Cardiac fibroblast (primary cell): ENCODE data around the gene CHTF18.

Source experiments
- DNase-seq, 2 donors: peaks; one replicate each; pipeline versions ENCODE4 v3.0.0 to v3.0.0-alpha.2; 2010; ENCODE audit warnings: low read depth in 2 of 2
- H3K4me3 ChIP-seq, 2 donors: replicated peaks in 1 of 2; 1 replicate in 1 of 2; 2 replicates in 1 of 2; pipeline ENCODE4 v1.5.1; 2011; ENCODE audit warnings: low read depth in 2 of 2, low read length in 2 of 2, mild to moderate bottlenecking in 2 of 2, moderate library complexity in 1 of 2
- TF ChIP-seq, protein P1 (sequence below): IDR thresholded peaks from one replicate; pipeline ENCODE4 v1.5.1; 2011; ENCODE audit warnings: low read depth, mild to moderate bottlenecking, low read length, inconsistent platforms

Gene CHTF18

DNA sequence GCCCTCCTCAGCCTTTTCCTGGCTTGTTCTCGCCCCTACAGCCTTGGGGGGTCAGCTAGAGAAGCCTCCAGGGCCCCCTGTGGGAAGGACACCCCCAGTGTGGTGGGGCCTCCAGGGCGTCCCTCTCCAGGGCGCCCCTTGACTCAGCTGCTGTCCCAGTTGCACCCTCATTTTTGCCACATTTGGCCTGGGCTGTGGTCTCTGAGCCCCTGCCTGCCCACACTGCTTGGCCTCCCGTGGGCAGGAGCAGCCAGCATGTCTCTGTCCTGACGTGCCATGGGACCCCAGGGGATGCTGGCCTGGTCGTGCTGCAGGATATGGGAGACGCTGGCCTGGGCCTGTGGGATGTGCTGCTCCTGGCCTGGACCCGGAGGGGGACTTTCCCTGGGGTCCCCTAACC lies 5.0 kb downstream of the CHTF18 start:
- TF ChIP-seq, protein P1, sequence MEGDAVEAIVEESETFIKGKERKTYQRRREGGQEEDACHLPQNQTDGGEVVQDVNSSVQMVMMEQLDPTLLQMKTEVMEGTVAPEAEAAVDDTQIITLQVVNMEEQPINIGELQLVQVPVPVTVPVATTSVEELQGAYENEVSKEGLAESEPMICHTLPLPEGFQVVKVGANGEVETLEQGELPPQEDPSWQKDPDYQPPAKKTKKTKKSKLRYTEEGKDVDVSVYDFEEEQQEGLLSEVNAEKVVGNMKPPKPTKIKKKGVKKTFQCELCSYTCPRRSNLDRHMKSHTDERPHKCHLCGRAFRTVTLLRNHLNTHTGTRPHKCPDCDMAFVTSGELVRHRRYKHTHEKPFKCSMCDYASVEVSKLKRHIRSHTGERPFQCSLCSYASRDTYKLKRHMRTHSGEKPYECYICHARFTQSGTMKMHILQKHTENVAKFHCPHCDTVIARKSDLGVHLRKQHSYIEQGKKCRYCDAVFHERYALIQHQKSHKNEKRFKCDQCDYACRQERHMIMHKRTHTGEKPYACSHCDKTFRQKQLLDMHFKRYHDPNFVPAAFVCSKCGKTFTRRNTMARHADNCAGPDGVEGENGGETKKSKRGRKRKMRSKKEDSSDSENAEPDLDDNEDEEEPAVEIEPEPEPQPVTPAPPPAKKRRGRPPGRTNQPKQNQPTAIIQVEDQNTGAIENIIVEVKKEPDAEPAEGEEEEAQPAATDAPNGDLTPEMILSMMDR, result no peak
- DNase-seq, result no peak
- no peak overlapping the region for H3K4me3 ChIP-seq

DNA sequence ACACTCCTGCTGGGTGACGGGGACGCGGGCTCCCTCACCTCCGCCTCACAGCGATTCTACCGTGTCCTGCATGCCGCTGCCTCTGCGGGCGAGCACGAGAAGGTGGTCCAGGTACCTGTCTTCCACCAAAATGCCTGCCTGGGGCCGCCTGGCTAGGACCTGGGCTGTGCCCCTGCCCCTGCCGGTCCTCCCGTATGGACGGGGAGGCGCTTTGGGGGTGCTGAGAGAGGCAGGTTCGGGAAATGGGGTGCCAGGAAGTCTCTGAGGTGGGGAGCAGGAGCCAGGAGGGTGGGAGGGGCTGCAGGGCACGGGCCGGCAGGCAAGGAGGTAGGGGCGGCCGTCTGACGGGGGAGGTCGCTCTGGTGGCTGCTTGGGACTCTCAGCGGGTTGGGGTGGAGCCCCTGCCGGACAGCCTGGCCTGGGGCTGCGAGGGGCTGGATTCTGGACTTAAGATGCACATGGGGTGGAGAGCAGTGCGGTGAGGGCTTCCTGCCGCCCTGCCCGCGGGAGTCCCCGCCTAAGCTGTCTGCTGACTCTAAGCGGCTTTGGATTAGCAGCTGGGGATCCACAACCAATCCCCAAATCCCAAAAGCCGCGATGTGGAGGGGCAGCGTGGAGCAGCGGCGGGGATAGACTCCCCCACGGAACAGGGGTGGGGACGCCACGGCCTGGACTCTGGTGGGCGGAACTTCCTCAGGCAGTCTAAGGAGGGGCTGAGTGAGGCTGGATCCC lies 5.8 kb downstream of the CHTF18 start:
- DNase-seq, result no peak
- TF ChIP-seq, protein P1, result no peak
- H3K4me3 ChIP-seq, result no peak overlapping the region

DNA sequence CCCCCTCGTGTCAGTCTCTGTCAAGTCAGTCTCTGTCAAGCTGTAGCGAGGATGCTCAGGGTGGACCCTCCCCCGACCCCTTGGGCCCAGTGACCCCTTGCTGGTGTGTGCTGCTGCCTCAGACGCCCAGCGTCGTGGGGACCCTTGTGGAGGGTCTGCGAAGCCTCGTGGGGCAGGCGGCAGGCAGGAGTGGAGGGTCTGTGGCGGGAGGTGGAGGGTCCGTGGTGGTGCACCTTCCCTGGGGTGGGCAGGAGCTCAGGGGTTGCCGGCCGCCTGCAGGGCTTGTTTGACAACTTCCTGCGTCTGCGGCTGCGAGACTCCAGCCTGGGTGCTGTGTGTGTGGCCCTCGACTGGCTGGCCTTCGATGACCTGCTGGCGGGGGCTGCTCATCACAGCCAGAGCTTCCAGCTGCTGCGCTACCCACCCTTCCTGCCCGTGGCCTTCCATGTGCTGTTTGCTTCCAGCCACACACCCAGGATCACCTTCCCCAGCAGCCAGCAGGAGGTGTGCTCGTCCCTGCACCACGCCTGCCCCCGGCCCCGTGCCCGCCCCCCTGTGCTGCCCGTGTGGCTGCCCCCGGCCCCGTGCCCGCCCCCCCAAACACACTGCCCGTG lies 6.5 kb downstream of the CHTF18 start:
- TF ChIP-seq, protein P1, result no peak
- no peak overlapping the region for H3K4me3 ChIP-seq
- DNase-seq, result no peak

DNA sequence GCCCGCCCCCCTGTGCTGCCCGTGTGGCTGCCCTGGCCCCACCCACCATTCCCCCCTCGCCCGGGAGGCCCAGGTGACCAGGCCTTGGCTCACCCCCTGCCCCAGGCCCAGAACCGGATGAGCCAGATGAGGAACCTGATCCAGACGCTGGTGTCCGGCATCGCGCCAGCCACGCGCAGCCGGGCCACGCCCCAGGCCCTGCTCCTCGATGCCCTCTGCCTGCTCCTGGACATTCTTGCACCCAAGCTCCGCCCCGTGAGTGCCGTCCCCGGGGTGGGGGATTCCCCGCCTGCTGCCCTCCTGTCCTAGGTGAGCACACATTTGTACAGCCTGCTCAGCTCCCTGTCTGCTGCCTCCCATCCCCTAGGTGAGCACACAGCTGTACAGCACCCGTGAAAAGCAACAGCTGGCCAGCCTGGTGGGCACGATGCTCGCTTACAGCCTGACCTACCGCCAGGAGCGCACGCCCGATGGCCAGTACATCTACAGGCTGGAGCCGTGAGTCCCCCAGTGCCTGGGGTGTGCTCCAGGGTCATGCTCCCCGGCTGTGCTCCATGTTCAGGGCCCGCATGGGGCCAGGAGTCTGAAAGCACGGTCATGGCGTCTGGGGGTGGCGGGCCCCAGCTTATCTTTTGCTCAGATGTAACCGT lies 7.3 kb downstream of the CHTF18 start:
- H3K4me3 ChIP-seq, result no peak overlapping the region
- DNase-seq, result no peak
- TF ChIP-seq, protein P1, result no peak

DNA sequence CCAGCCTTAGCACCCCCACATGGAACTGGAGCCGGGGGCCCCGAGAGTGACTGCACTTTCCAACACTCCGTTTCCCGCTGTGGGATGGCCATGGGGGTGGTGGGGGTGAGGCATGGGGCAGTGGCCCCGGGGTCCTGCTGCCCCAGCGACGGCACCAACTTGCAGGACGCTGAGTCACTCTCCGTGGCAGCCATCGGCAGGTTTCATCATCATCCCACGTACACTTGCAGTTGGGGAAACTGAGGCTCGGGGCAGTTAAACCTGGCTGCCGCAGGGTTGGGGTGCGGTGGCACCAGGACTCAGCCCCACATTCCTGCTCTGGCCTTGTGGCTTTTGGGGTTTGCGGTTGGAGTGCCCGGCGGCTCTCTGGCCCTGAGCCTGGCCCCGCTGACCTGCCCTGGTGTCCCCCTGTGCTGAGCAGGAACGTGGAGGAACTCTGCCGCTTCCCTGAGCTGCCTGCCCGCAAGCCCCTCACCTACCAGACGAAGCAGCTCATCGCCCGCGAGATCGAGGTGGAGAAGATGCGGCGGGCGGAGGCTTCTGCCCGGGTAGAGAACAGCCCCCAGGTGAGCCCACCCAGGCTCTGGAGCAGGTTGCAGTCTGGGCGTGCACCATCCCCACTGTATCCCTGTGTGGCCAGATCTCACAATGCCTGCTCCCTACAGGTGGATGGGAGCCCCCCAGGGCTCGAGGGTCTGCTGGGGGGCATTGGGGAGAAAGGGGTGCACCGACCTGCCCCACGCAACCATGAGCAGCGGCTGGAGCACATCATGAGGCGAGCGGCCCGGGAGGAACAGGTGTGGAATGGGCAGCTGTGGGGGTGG lies 8.1 kb downstream of the CHTF18 start:
- TF ChIP-seq, protein P1, result no peak
- DNase-seq, result no peak
- H3K4me3 ChIP-seq, result no peak overlapping the region

DNA sequence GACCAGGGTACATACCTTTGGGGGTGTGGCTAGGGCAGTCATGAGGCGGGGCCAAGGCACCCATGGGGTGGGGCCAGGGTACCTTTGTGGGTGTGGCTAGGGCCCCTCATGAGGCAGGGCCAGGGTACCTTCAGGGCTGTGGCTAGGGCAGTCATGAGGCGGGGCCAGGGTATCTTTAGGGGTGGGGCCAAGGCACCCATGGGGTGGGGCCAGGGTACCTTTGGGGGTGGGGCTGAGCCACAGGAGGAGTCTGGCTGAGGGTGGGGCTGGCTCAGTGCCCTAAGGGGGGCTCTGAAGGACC lies 8.7 kb downstream of the CHTF18 start:
- no peak for DNase-seq
- H3K4me3 ChIP-seq, result no peak overlapping the region
- TF ChIP-seq, protein P1, result no peak
